ENCODE measurements around the gene DHDH.

The DHDH gene

GRCh38 chr19:48993175-48994034, 59.9 kb downstream of the DHDH start, which contains the start of the genes GYS1 and RUVBL2:
GYS1 (minus strand) TSS chr19:48993309; CDS start chr19:48993112, 197 bp downstream.
RUVBL2 (plus strand) TSS chr19:48993887; CDS start chr19:48993912, 25 bp downstream.
- peak; percentile 100 for DNase-seq (ENCODE audit: low read depth)
- H3K4me3 ChIP-seq (ENCODE audit: low read length) = peak within 1 kb of the TSS; percentile 98
- TF ChIP-seq CTCF (conservative IDR thresholded peaks at IDR 0.05; ENCODE audit: low read length) = peak; percentile 80

GRCh38 chr19:48994035-48994386, 60.5 kb downstream of the DHDH start:
- no peak for TF ChIP-seq CTCF (conservative IDR thresholded peaks at IDR 0.05; ENCODE audit: low read length)
- no peak for DNase-seq (ENCODE audit: low read depth)

More at GRCh38 chr19:48994035-48994386, 60.5 kb downstream of the DHDH start:
- peak overlapping the region; percentile 96 for H3K4me3 ChIP-seq (ENCODE audit: low read length)
